Body of pancreas (tissue), 4 donors: ENCODE measurements around the gene HES2.

Source experiments
- CTCF ChIP-seq, 7 experiments: fragments of 450-650 bp in 4 of 7; fragments of 200-600 bp in 3 of 7; sonication (generic) in 3 of 7; IDR thresholded peaks; one replicate each; pipeline ENCODE4 v1.5.1; 2016 to 2019; ENCODE audit warnings: antibody characterized with exemption in 7 of 7
- POLR2A ChIP-seq, 3 donors: fragments of 450-650 bp; IDR thresholded peaks; one replicate each; pipeline ENCODE4 v1.6.1; 2016; ENCODE audit warnings: antibody characterized with exemption in 3 of 3, mild to moderate bottlenecking in 2 of 3

- TF ChIP-seq CTCF (IDR thresholded peaks at IDR 0.05) = no peak
- TF ChIP-seq POLR2A (IDR thresholded peaks at IDR 0.05) = no peak
Measured at GRCh38 chr1:6397844-6398441, 21.8 kb downstream of the HES2 start.
